Measurements from ENCODE around the gene ASCL2.

The ASCL2 gene

GRCh38 chr11:2263071-2263565, 7.3 kb downstream of the ASCL2 start:
- in situ Hi-C loops (cut with HindIII; ENCODE audit: low sequenced_read_pairs), result no loop called here

GRCh38 chr11:2262301-2263070, 7.9 kb downstream of the ASCL2 start:
- in situ Hi-C loops (cut with HindIII; ENCODE audit: low sequenced_read_pairs), result no loop called here

- in situ Hi-C loops (cut with HindIII; ENCODE audit: low sequenced_read_pairs), result no loop called here
Measured at GRCh38 chr11:2261436-2262230, 8.8 kb downstream of the ASCL2 start.

- in situ Hi-C loops (cut with HindIII; ENCODE audit: low sequenced_read_pairs), result no loop called here
Measured at GRCh38 chr11:2260491-2261364, 9.7 kb downstream of the ASCL2 start.

GRCh38 chr11:2259897-2260451, 10.4 kb downstream of the ASCL2 start:
- in situ Hi-C loops (cut with HindIII; ENCODE audit: low sequenced_read_pairs), result no loop called here

GRCh38 chr11:2259466-2259830, 10.9 kb downstream of the ASCL2 start:
- in situ Hi-C loops (cut with HindIII; ENCODE audit: low sequenced_read_pairs), result no loop called here

GRCh38 chr11:2258501-2259465, 11.6 kb downstream of the ASCL2 start:
- in situ Hi-C loops (cut with HindIII; ENCODE audit: low sequenced_read_pairs), result no loop called here

GRCh38 chr11:2256951-2257700, 13.3 kb downstream of the ASCL2 start:
- in situ Hi-C loops (cut with HindIII; ENCODE audit: low sequenced_read_pairs), result no loop called here

- in situ Hi-C loops (cut with HindIII; ENCODE audit: low sequenced_read_pairs), result no loop called here
Measured at GRCh38 chr11:2256293-2256913, 14.0 kb downstream of the ASCL2 start.

- in situ Hi-C loops (cut with HindIII; ENCODE audit: low sequenced_read_pairs), result no loop called here
Measured at GRCh38 chr11:2252018-2252417, 18.4 kb downstream of the ASCL2 start.

GRCh38 chr11:2251138-2251537, 19.2 kb downstream of the ASCL2 start:
- in situ Hi-C loops (cut with HindIII; ENCODE audit: low sequenced_read_pairs), result no loop called here

GRCh38 chr11:2250485-2250884, 19.9 kb downstream of the ASCL2 start:
- in situ Hi-C loops (cut with HindIII; ENCODE audit: low sequenced_read_pairs), result no loop called here

GRCh38 chr11:2250041-2250440, 20.3 kb downstream of the ASCL2 start:
- in situ Hi-C loops (cut with HindIII; ENCODE audit: low sequenced_read_pairs), result no loop called here

GRCh38 chr11:2249189-2249916, 21.0 kb downstream of the ASCL2 start:
- in situ Hi-C loops (cut with HindIII; ENCODE audit: low sequenced_read_pairs), result loop anchor here (5.0 kb wide), 1 partner anchor 37 kb away; no protein-coding TSS in a partner anchor

- in situ Hi-C loops (cut with HindIII; ENCODE audit: low sequenced_read_pairs), result loop anchor here (5.0 kb wide), 1 partner anchor 36 kb away; no protein-coding TSS in a partner anchor
Measured at GRCh38 chr11:2248762-2249161, 21.6 kb downstream of the ASCL2 start.

- in situ Hi-C loops (cut with HindIII; ENCODE audit: low sequenced_read_pairs), result loop anchor here (5.0 kb wide), 1 partner anchor 36 kb away; no protein-coding TSS in a partner anchor
Measured at GRCh38 chr11:2248242-2248641, 22.1 kb downstream of the ASCL2 start.

- in situ Hi-C loops (cut with HindIII; ENCODE audit: low sequenced_read_pairs), result loop anchor here (5.0 kb wide), 1 partner anchor 35 kb away; no protein-coding TSS in a partner anchor
Measured at GRCh38 chr11:2247496-2247895, 22.9 kb downstream of the ASCL2 start.

- in situ Hi-C loops (cut with HindIII; ENCODE audit: low sequenced_read_pairs), result no loop called here
Measured at GRCh38 chr11:2240834-2241233, 29.6 kb downstream of the ASCL2 start.

All from DLD1 (cell line).